Endothelial cell of umbilical vein (primary cell): Measurements from ENCODE around the gene CIITA. TPM values are rescaled to one million over a fixed set of nuclear protein-coding genes. Genes with fewer than 3 reads are reported as not detected.

Experiments
- BruUV-seq: library from RNA; stranded (reverse); fragments of 400-500 nt; replicated peaks from 2 replicates; lab custom pipeline; 2021; lab: Mats Ljungman, UMichigan
- CTCF ChIA-PET: fragments of 300-600, 350-600 bp; sonication (Branson Sonifier 250); formaldehyde crosslinking; loops from one replicate; lab custom pipeline; 2021; ENCODE audit warnings: antibody characterized with exemption, inconsistent platforms; lab: Charles Lee
- POLR2A ChIA-PET: fragments of 300-600, 350-600 bp; sonication (Branson Sonifier 250); formaldehyde crosslinking; loops from one replicate; lab custom pipeline; 2021; ENCODE audit warnings: antibody characterized with exemption, inconsistent platforms; lab: Charles Lee
- DNase-seq: peaks from one replicate; pipeline ENCODE4 v3.0.0-alpha.2; 2011; ENCODE audit warnings: low read depth, low spot score
- FAIRE-seq: peaks from 2 replicates; lab custom pipeline; 2011; peaks lifted over from hg19 to GRCh38; lab: Jason Lieb, UNC
- H2AFZ ChIP-seq: 2 replicates; pipeline ENCODE4 v1.6.0; 2012; ENCODE audit warnings: low read depth, low read length, control low read depth, inconsistent platforms
- H3K27ac ChIP-seq: 2 replicates; pipeline ENCODE4 v1.5.1; 2011; ENCODE audit warnings: low read depth, mild to moderate bottlenecking, control low read depth, low read length, moderate library complexity; ENCODE audit not compliant: insufficient read depth
- H3K27me3 ChIP-seq, 2 experiments: 2 replicates each; pipeline versions ENCODE4 v1.6.0 to v1.6.1; 2011; ENCODE audit warnings: low read length in 2 of 2, mixed read lengths in 1 of 2; ENCODE audit not compliant: control insufficient read depth in 2 of 2, insufficient read depth in 2 of 2
- H3K36me3 ChIP-seq, 2 experiments: 2 replicates in 1 of 2; 3 replicates in 1 of 2; pipeline ENCODE4 v1.5.1; 2011; ENCODE audit warnings: low read length in 2 of 2, mild to moderate bottlenecking in 1 of 2, moderate library complexity in 1 of 2; ENCODE audit not compliant: control insufficient read depth in 2 of 2, insufficient read depth in 2 of 2; ENCODE audit errors: extremely low read depth in 1 of 2
- H3K4me1 ChIP-seq: 3 replicates; pipeline ENCODE4 v1.5.1; 2011; ENCODE audit warnings: mild to moderate bottlenecking, low read length; ENCODE audit not compliant: control insufficient read depth, insufficient read depth; ENCODE audit errors: extremely low read depth
- H3K4me2 ChIP-seq: 2 replicates; pipeline ENCODE4 v1.6.1; 2011; ENCODE audit warnings: low read length, control low read depth, mixed read lengths; ENCODE audit not compliant: insufficient read depth
- H3K4me3 ChIP-seq, 3 experiments: fragments of 200-600 bp in 1 of 3; sonication (generic), shearing (Covaris generic) in 1 of 3; replicated peaks in 1 of 3; 2 replicates each; pipeline ENCODE4 v1.5.1; 2011 to 2016; ENCODE audit warnings: control low read depth in 3 of 3, low read length in 3 of 3, mild to moderate bottlenecking in 2 of 3, inconsistent platforms in 1 of 3, low read depth in 1 of 3, moderate library complexity in 1 of 3; ENCODE audit not compliant: insufficient read depth in 1 of 3
- H3K79me2 ChIP-seq: 2 replicates; pipeline ENCODE4 v1.6.0; 2012; ENCODE audit warnings: low read length, inconsistent platforms; ENCODE audit not compliant: control insufficient read depth, insufficient read depth
- H3K9ac ChIP-seq: replicated peaks from 2 replicates; pipeline ENCODE3; 2011; ENCODE audit warnings: low read length, control low read depth; ENCODE audit not compliant: insufficient read depth; ENCODE audit errors: extremely low read depth
- H3K9me1 ChIP-seq: replicated peaks from 3 replicates; pipeline ENCODE4 v1.6.0; 2011; ENCODE audit warnings: mild to moderate bottlenecking, low read length; ENCODE audit not compliant: control insufficient read depth, insufficient read depth; ENCODE audit errors: extremely low read depth
- H3K9me3 ChIP-seq: replicated peaks from 2 replicates; pipeline ENCODE4 v1.5.1; 2012; ENCODE audit warnings: low read length, inconsistent platforms; ENCODE audit not compliant: control insufficient read depth, insufficient read depth
- H4K20me1 ChIP-seq: replicated peaks from 2 replicates; pipeline ENCODE3; 2011; ENCODE audit warnings: mild to moderate bottlenecking, low read length; ENCODE audit not compliant: control insufficient read depth, insufficient read depth; ENCODE audit errors: extremely low read depth
- CTCF ChIP-seq, 2 donors: IDR thresholded peaks; 1 replicate in 1 of 2; 2 replicates in 1 of 2; pipeline ENCODE4 v1.5.1; 2011; ENCODE audit warnings: low read length in 2 of 2, mild to moderate bottlenecking in 2 of 2, moderate library complexity in 2 of 2, control low read depth in 1 of 2, inconsistent platforms in 1 of 2, low read depth in 1 of 2; ENCODE audit not compliant: insufficient read depth in 1 of 2; ENCODE audit errors: extremely low read depth in 1 of 2
- EZH2 ChIP-seq: IDR thresholded peaks from 2 replicates; pipeline ENCODE4 v1.6.1; 2012; ENCODE audit warnings: borderline replicate concordance, low read depth, mild to moderate bottlenecking, moderate library complexity, low read length, inconsistent platforms; ENCODE audit not compliant: severe bottlenecking
- FOS ChIP-seq: IDR thresholded peaks from 2 replicates; pipeline ENCODE4 v1.6.1; 2011; ENCODE audit warnings: mild to moderate bottlenecking, low read length, moderate library complexity, borderline replicate concordance; ENCODE audit not compliant: insufficient read depth
- GATA2 ChIP-seq: IDR thresholded peaks from 2 replicates; pipeline ENCODE4 v1.7.0; 2011; ENCODE audit warnings: low read depth, mild to moderate bottlenecking, moderate library complexity, mixed read lengths, low read length; ENCODE audit not compliant: insufficient read length, insufficient read depth
- JUN ChIP-seq: IDR thresholded peaks from 2 replicates; pipeline ENCODE4 v1.6.1; 2011; ENCODE audit warnings: borderline replicate concordance, low read depth; ENCODE audit not compliant: insufficient read length, insufficient read depth
- MYC ChIP-seq: IDR thresholded peaks from one replicate; pipeline ENCODE4 v1.6.1; 2011; ENCODE audit warnings: mild to moderate bottlenecking, low read depth, low read length
- POLR2A ChIP-seq: IDR thresholded peaks from 2 replicates; pipeline ENCODE4 v1.6.1; 2012; ENCODE audit warnings: low read depth, mild to moderate bottlenecking, control low read depth, low read length
- POLR2AphosphoS5 ChIP-seq: IDR thresholded peaks from 2 replicates; pipeline ENCODE4 v1.6.1; 2012; ENCODE audit warnings: low read depth, mild to moderate bottlenecking, control low read depth, low read length, moderate library complexity; ENCODE audit not compliant: insufficient read depth
- dilution Hi-C: fragments of 300-500 bp; cut with MboI; formaldehyde crosslinking; loops from one replicate; pipeline ENCODE4 v1.15.0; 2019; ENCODE audit warnings: low sequenced_read_pairs; ENCODE audit not compliant: extremely low pct_ligation_motif_present
- intact Hi-C: fragments of 100-400 bp; cut with micrococcal nuclease; formaldehyde crosslinking; loops from one replicate; pipeline ENCODE4 v1.10.0; 2022
- polyA plus RNA-seq, 4 experiments: library from polyadenylated mRNA; depleted of rRNA in 3 of 4; stranded (reverse) in 3 of 4; unstranded in 1 of 4; fragments of >200 nt; gene quantifications; 2 replicates each; pipeline versions ENCODE4 v1.2.1 to v1.2.3, GENCODE V29; 2011 to 2012; ENCODE audit warnings: missing spikeins in 1 of 4
- total RNA-seq: library from RNA; stranded (reverse); gene quantifications from 2 replicates; pipeline ENCODE4 v1.2.3, GENCODE V29; 2021
- TF ChIP-seq, protein P1 (sequence below): IDR thresholded peaks from 2 replicates; pipeline ENCODE4 v1.6.1; 2011; ENCODE audit not compliant: insufficient read depth, insufficient read length

Gene CIITA
- total and polyA plus RNA-seq, 2 donors (not counting 3 experiments of a cell fraction or from before 2014, with no cell fraction given): not detected

- H3K27ac ChIP-seq: no peak overlapping the region
- no peak overlapping the region for H3K9ac ChIP-seq
- no peak overlapping the region for H3K4me2 ChIP-seq
- BruUV-seq: no TSS peak
- dilution Hi-C loops (no loop called here), intact Hi-C loops (no loop called here)
- no peaks in the 10 kb centered on the region for H3K79me2 ChIP-seq
- FAIRE-seq: no peak
- no peaks in the 10 kb centered on the region for H4K20me1 ChIP-seq
- no peaks in the 10 kb centered on the region for H3K9me3 ChIP-seq
- no peak overlapping the region for H3K4me3 ChIP-seq
- ChIA-PET CTCF (no interaction called here), POLR2A (no interaction called here)
- no peak for TF ChIP-seq FOS
- TF ChIP-seq GATA2: no peak
- no peak for TF ChIP-seq JUN
- no peak for TF ChIP-seq POLR2A
- no peak for TF ChIP-seq MYC
- TF ChIP-seq CTCF (IDR thresholded peaks at IDR 0.05; ENCODE audit: extremely low read depth in 1 of 2, insufficient read depth in 1 of 2, low read depth in 1 of 2, low read length in 2 of 2): no peak
- TF ChIP-seq POLR2AphosphoS5: no peak
- no peak for TF ChIP-seq EZH2
- TF ChIP-seq, protein P1, sequence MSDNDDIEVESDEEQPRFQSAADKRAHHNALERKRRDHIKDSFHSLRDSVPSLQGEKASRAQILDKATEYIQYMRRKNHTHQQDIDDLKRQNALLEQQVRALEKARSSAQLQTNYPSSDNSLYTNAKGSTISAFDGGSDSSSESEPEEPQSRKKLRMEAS: no peak
- H3K36me3 ChIP-seq: no peaks in the 10 kb centered on the region
- no peaks in the 10 kb centered on the region for H3K4me1 ChIP-seq
- H3K27me3 ChIP-seq: no peaks in the 10 kb centered on the region
- no peak overlapping the region for H2AFZ ChIP-seq
- DNase-seq: no peak
- H3K9me1 ChIP-seq: no peaks in the 10 kb centered on the region
Observed at GRCh38 chr16:10858203-10858602, 18.8 kb upstream of the CIITA start.
